Esophagus squamous epithelium (tissue), 4 donors: Measurements from ENCODE around the gene OSCP1.

ENCODE experiments used
- CTCF ChIP-seq, 6 experiments: fragments of 450-650 bp in 4 of 6; fragments of 200-600 bp in 2 of 6; sonication (generic) in 2 of 6; IDR thresholded peaks; one replicate each; pipeline ENCODE4 v1.5.1; 2016 to 2019; ENCODE audit warnings: antibody characterized with exemption in 6 of 6, mild to moderate bottlenecking in 4 of 6, moderate library complexity in 4 of 6
- POLR2A ChIP-seq, 4 donors: fragments of 450-650 bp; IDR thresholded peaks; one replicate each; pipeline ENCODE4 v1.6.1; 2017; ENCODE audit warnings: antibody characterized with exemption in 4 of 4, mild to moderate bottlenecking in 4 of 4, moderate library complexity in 3 of 4

- TF ChIP-seq CTCF (IDR thresholded peaks at IDR 0.05) (no peak), POLR2A (IDR thresholded peaks at IDR 0.05) (no peak)
Observed at GRCh38 chr1:36415661-36416326, 34.5 kb downstream of the OSCP1 start.
